Activated T-cell treated with anti-CD3 and anti-CD28 coated beads for 48 hours (primary cell): ENCODE data around the gene RAB12.
"Not testable (repeated sequence)": the region's sequence is repeated elsewhere in the genome, so short reads cannot be mapped to it uniquely, and the experiment has no call there.

Source experiments
- DNase-seq: peaks from one replicate; pipeline ENCODE4 v3.0.0-alpha.2; 2020; ENCODE audit warnings: low read depth

Gene RAB12

DNA sequence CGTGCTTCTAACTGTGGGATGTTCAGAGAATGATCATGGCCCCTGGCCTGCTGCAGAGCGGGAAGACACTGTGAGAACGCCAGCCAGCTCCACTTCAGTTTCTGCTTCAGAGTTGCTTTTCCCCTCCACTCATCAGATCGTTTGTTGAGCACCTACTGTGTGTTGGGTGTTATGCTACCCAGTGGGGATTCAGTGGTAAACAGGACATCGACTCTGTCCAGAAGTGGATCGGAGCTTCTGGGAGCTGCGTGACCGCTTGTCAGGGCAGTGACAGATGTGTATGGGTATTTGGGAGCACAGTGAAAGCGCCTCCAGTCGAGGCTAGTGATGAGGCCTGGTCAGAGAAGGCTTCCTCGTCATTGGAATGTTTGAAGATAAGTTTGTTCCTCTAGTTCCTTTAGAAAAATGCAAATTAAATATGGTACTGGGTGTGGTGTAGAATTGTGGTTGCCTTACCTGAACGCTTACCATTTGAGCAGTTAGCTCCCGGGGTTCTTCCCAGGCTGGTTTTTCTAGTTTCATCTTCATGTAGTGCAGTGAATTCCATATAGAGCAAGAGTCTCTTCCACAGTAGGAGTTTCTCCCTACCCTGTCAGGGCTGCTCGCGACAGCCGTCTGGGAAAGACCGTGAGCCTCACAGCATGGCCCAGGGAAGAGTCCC, 2.8 kb downstream of the RAB12 start:
- DNase-seq: no peak

DNA sequence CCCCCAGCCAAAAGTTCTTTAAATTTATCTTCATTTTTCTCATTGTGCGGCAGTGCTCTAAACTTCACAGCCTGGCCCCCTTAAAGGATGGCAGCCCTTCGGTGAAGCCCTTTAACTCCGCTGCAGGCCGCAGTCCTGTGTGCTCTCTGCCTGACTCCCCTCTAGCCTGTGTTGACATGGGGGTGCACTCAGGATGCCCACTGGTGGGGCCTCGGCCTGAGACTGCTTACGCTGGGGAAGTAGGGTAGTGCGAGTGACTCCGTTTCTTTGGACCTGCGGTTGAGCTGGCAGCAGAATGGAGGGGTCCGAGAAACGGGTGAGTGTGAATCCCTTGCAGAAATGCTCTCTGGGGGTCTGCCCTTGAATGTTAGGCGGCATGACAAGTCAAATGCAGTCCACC, 5.6 kb downstream of the RAB12 start:
- DNase-seq: no peak

DNA sequence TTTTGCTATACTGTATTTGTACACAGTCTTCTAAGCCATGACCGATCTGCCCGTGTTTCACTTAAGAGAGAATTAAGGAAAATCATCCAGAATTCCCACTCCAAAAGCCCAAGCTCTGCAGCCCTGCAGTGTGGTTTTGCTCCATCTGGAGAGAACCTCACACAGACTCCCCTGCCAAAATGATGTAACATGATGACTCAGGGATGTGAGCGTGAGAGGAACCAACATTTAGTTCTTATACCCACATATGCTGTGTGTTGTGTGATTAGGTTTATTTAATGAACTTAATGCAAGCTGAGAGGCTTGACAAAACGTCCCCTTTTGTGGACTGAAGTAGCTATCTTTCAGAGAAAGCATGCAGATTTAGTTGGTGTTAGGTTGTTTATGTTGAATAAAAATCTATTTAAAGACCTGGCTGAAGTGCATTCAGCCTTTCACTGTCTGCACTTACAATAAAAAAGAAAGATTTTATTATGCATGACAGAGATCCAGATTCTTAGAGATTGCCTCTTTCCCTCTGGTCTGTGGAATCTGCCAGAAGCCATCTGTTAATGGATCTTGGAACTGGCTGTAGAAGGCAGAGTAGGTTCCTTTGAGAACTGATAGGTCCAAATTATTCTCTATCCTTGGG, 6.3 kb downstream of the RAB12 start:
- no peak for DNase-seq

DNA sequence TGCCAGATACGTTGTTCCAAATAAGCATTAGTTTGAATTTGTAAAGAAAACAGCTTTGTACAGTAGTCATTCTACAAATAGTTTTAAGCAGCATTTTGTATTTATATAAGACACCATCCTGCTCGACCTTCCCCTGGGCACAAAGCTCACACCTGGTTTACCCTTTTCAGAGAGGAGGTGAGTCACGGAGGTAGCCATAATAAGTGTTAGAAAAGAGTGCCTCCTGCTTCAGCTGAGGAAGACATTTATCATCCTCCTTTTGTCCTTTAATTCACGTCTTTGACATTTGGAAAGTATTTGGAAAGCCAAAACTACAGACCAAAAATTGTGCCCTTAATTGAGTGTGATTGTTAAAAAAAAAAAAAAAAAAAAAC, 6.8 kb downstream of the RAB12 start:
- no peak for DNase-seq

DNA sequence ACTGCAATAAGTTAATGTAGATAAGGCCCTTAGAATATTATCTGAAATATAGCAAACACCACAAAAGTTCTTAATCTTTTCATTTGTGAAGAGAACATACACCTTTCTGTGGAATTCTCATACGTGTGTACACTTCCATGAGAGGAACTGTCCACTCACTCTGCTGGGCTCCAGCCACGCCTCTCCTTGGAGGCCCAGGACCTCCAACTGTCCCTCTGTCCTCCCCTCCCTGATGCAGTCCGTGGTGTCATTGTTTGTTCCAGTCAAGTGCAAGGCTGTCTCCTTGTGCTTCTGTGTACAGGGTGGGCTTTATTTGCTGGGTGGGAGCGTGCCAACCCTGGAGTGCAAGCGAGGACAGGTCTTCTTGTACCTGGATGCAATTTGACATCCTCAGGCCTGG, 8.7 kb downstream of the RAB12 start:
- DNase-seq: no peak

DNA sequence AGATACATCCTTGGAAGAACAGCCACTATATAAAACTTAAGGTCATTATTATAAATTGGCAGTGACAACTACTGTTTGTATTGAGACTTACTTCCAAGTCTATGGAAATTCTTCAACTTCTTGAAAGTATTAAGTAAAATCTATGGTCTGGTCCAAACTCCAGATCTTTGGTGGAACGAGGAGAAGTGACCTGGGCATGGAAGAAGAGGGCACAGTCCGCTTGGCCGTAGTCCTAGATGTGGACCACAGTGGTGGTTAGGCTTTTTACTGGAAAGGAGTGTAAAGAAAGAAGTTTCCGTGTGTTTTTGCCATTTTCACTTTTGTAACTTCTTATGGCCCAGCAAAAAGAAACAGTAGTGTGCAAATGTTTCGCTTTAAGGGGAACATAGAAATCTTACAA, 9.8 kb downstream of the RAB12 start:
- no peak for DNase-seq

DNA sequence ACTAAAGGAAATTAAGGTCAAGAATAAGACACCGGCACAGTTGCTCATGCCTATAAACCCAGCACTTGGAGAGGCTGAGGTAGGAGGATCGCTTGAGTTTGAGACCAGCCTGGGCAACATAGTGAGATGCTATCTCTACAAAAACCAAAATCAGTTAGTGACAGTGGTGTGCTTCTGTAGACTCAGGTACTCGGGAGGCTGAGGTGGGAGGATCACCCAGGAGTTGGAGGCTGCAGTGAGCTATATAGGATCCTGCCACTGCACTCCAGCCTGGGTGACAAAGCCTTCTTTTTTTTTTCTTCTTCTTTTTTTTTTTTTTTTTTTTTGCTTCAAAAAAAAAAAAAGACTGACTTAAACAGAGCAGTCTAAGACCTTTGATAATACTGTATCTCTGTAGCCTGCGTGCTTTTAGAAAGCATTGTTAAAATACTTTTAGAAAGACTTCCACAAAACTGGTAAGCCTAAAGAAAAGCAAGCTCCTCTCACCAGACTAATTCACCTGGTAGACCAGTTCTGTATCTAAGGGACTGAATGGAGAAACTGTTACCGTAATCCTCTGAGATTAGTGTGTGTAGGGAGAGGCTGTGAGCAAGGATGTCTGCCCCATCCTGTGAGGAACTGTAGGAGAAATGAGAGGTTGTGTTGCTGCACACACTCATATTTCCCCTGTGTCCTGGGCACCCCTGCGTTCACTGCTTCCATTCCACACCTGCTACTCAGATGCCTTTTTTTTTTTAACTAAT, 10.8 kb downstream of the RAB12 start:
- no peak for DNase-seq

DNA sequence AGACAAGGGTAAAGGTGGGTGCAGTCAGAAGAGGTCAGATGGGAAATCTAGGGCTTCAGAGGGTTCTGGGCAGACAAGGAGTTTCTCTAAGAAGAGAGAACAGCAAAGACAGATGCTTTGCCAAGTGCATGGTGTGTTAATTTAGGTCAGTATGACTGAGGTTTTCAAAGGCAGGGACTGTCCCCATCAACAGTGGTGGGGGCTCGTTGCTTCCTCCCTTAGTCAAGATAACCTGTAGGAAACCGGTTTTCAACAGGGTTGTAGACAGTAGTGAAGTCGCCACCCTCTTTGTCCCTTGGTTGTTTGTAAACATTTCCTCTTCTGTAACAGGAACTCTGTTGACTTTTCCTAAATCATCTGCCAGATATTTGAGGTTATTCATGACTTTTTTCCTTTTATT, 11.6 kb downstream of the RAB12 start:
- no peak for DNase-seq

DNA sequence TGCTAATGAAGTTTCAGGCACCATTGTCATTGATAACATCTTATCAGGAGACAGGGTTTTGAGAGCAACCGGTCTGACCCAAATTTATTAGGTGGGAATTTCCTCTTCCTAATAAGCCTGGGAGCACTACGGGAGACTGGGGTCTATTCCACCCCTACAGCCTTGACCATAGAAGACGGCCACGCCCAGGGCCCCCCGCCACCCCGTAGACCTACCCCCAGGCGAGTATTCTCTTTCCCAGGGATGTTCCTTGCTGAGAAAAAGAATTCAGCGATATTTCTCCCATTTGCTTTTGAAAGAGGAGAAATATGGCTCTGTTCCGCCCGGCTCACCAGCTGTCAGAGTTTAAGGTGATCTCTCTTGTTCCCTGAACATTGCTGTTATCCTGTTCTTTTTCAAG, 13.4 kb downstream of the RAB12 start:
- not testable (repeated sequence) for DNase-seq

DNA sequence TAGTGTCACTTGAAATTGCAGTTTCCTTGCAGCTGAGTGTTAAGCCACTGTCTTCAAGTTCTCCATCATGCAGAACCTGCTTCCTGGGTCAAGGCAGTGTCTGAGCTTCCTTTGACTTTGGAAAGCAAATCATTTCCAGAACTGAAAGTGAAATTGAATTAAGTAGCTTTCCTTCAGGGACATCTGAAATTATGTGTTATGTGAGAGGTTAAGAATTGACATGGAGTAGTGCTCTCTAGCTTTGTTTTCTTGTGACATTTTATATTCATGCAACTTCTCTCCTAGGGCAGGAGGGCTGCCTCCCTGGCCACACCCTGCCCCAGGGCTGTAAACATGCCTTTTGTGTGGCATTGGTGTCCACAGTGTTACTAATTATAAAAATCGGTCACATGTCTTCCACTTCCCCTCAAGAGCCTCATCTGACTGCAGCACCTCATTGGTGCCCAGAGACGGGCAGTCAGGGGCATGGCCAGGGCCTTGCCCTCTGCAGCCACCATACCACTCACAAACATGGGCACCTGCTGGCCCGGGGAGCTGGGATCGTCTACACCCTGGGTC, 14.4 kb downstream of the RAB12 start:
- no peak for DNase-seq

DNA sequence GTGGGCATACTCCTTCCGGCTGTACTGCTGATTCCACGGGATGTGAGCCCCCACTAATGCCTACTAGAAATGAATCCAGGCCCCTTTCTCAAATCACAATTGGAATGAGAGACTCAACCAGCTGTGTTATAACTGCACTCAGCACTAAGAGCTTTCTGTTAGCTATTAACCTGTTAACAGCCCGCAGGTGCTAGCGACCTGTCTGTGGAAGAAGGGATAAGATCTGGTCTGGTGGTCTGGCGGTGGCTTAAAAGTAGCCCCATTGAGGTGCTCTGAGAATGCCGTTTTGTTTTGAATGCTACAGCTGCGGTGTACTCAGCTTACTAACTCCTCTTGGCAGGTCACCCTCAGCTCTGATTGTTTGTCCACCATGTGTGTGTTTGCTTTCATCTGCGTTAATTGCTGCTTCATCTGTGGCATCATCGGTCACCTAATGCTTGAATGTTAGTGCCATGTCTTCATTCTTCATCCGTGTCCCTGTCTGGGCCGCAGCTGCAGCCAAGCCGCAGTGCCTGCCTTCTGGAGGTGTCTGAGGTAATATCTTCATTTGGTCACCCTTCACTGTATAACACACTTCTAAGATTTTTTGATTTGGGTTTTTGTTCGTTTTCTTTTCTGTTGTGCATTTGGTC, 16.3 kb downstream of the RAB12 start:
- DNase-seq: no peak

DNA sequence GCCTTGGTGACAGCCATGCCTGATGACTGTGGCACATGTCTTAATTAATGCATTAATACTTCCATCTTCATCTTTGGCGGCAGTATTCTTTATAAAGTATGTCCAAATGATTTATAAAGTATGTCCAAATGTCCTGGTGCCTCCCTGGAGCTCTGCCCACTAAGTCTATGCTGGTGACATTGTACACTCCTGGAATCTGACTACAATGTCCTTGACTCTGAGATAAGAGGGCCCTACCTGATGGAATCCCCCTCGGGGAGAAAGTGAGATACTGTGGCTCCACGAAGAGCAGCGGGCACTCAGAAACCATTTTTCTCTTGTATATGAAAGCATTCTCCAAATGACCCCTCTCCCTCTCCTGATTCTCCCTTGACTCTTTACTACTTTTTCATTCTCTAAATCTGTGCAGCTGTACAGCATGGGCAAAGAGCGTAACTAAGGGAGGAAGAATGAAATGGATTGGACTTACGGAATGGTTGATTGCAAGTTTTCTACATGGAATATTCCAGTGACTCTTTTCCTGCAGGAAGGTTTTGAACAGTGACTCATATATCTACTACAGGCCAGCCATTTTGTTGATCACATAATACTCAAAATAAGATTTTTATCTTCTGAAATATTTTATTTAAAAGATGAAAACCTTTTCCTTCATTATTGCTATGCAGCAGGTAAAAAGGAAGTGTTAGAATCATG, 17.3 kb downstream of the RAB12 start:
- DNase-seq: no peak

DNA sequence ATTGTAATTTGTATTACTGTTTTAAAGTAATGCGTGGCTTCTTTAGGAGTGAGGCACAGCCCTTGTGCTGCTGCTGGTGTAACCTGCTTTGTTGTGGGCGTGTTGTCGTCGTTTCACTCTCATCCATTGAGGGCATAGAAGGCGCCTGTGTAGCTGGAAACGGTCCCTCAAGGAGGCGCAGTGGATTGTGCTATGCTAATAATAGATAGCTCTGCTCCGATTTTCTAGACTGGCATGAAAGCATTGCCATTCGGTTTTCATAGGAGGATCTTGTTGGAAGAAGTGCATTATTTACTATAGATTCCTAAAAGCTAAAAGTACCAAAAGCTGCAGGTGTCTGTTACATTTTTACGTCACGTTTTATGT, 17.9 kb downstream of the RAB12 start:
- DNase-seq: no peak

DNA sequence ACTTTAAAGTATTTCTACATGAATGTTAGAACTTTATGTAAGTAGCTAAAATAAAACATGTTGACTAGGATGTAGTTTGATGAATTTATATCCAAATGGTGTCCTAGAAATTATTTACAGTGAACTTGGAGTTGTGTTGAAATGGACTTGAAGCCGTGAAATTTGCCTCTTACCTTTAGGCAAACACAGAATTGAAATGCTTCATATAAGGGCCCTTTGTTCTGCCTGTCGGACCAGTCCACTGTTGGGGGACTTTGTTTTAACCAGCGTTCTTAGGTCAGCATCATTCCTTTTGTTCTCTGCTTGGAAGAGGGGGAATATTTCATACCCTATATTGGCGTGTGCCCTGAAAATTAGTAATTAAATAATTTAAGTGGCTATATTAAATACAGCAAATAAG, 18.3 kb downstream of the RAB12 start:
- DNase-seq: no peak

DNA sequence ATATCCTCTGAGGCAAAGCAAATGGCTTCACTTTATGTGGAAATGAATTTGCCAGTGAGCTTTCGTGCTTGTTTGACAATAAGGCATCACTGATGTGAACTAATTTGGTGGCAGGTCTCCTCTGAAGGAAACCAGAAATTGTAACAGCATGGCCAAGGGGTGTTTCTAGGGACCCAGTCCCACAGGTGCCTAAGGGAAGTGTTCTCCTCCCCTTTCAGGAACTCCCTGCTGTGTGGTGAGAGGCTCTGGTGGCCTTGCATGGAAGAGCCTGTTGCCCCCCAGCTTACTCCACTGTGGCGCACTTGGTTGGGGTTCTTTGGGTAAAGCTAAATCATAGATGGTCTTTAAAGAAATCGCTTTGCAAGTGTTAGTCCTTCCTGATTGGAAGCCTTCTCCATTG, 20.4 kb downstream of the RAB12 start:
- DNase-seq: no peak

DNA sequence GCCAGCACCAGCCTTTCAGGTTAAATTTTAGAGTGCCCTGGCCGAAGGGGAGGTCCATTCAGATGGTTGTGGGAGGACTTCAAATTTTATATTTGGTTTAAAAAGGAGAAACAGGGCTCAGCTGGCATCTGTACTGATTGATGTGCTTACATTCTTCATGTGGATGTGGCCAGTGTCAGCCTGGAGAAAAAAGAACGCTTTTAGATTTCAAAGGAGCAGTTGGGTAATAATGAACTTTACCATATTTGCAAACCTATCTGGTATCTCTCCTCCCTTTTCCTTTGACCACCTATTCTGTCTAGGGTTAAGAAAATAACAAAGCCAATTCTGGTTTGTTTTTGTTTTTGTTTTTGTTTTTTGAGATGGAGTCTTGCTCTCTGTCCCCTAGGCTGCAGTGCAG, 21.3 kb downstream of the RAB12 start:
- no peak for DNase-seq

DNA sequence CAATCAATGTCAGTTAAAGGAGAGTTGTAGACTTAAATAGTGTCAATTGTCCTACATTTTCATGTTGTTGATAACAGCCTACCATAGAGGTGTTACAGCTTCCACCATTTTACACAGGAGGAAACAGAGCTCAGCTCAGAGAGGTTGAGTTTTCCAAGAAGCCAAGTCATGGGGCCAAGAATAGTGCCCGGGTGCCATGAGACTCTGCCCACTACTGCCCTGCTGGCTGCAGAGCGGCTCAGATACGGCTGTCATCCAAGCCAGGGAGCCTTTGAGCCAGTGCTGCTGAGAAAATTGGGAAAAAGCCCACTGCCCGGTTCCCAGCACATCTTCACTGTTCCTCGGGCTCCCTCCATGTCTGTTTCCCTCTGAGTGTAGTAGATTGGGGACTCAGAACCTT, 22.0 kb downstream of the RAB12 start:
- DNase-seq: no peak

DNA sequence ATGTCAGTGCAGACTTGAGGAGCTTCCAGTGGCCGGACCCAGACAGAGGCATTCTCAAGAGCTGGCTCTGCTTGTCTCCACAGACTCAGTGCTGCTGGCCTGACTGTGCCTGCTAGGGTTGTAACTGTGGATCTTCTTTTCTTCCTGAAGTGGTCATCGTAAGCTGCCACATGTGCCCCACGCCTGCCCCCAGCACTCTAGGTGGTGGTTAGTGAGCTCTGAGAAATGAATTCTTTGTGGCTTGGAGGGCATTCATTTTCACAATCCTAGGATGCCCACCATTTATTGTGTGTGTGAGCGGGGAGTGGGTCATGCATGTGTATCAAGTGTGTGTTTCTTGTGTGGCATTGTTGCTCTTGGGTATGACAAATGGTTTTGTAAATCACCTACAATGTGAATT, 23.1 kb downstream of the RAB12 start:
- no peak for DNase-seq

DNA sequence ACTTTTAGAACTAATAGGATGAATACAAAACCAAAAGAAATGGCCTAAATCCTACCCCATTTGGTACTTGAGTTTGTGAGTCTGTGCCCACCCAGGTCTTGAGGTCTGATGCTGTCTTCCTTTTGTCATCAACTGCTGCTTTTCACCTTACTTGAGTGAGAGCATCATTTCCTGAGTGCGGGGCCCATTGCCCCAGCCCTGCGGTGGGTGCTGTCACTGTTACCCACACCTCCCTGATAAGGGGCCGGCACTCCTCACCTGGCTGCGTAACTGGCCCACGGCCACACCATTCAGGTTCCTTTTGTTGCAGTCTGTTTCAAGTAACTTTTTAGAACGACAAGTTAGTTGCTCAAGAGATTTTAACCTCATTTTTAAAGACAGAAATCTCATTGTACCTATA, 25.3 kb downstream of the RAB12 start:
- no peak for DNase-seq

DNA sequence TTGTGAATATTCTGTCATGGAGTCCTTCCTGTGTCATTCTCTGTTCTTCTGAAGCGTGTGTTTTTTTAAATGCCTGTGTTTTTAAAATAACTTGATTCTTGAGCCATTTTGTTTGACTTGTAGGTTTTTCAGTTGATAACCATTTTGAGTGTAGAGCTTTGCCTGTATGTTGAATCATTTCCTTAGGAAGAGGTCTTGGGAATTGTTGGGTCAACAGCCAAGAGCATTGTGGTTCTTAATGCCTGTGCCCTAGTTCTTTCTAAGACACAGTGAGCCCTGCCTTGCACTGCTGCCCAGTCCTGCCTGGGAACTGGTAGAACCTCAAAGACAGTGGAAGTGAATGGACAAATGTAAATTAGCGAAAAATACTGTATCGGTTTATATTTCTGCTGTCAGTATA, 25.9 kb downstream of the RAB12 start:
- no peak for DNase-seq

DNA sequence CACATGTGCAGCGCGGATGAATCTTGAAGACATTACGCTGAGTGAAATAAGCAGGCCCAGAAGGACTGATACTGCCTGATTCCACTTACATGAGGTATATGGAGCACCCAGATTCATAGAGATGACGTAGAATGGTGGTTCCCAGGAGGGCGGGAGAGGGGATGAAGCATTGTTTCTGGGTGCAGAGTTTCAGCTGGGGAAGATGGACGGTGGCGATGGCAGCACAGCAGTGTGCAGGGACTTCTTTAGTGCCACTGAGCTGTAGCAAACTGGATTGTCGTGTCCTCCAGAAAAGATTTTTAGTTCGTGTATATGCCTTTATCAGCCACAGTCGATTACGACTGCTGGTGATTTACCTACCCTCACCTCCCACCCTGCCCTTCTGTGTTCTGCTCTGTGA, 30.5 kb downstream of the RAB12 start:
- DNase-seq: no peak

DNA sequence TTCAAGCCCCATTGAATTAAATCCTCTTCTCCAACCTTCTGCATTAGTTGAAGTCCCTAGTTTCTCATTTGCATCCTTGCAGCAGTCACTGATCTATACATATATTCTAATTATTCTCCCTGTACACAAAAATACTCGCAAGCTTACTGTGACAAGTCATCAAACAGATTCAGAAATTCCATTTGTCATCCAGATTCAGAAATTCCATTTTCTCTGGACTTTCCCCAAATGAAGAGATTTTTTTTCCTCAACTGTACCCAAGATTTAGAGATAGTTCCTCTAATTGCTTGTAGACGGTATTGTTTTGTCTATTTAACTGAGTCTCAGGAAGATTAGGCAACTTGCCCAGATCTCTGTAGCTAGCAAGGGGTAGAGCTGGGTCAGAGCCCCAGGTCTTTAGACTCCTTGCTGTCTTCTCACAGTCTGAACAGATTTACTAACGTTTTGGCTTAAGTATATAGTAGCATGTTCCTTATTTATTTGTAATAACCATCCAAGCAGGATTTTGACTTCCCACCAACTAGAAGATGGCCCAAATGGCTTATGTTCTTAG, 34.2 kb downstream of the RAB12 start:
- no peak for DNase-seq
